DND-41 (cell line): ENCODE measurements around the gene KSR1.

Source experiments
- CTCF ChIP-seq: IDR thresholded peaks from 2 replicates; pipeline ENCODE4 v1.5.1; 2012; ENCODE audit warnings: borderline replicate concordance, low read length, moderate library complexity, mild to moderate bottlenecking; ENCODE audit not compliant: poor library complexity, severe bottlenecking; ENCODE audit errors: extremely low read depth
- EZH2 ChIP-seq: IDR thresholded peaks from 3 replicates; pipeline ENCODE4 v1.6.1; 2012; ENCODE audit warnings: borderline replicate concordance, low read depth, mild to moderate bottlenecking, moderate library complexity, low read length, inconsistent platforms; ENCODE audit not compliant: severe bottlenecking

DNA sequence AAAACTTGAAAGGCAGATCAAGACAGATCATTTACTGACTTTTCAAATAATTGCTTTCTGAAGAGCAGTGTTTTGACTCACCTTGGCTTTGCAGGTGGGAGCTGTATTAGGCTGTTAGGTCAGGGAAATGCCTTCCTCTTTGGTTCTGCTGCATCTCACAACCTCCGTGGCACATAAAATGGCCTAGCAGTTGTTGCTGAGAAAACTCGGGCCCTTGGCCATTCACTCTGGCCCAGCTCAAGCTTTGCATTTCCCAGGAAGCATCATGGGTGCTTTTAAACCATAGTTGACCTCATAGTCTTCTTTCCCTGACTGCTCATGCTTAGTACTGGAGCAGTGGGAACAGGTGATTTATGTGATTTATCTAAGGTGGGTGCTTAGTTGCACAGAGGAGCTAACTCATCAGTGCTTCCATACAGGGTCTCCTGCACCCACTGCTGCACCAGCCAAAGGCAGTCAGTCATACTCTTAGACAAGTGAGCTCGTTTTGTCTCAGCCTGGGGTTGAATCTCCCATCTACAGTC lies 83.6 kb downstream of the KSR1 start:
- TF ChIP-seq CTCF (no peak), EZH2 (no peak)
